PC-3 (cell line): ENCODE results near the gene WDR75. TPM values are rescaled to one million over a fixed set of nuclear protein-coding genes. Genes with fewer than 3 reads are reported as not detected.
A peak's percentile ranks its signal among the peaks of the same experiment; 100 is the strongest.

Source experiments
- ATAC-seq: fragments of 200-7000 bp; cut with Tn5 transposase; 2 replicates; pipeline ENCODE4 v1.9.1; 2020; ENCODE audit warnings: mild to moderate bottlenecking, moderate library complexity
- BruUV-seq: library from RNA; stranded (reverse); fragments of 400-500 nt; replicated peaks from 2 replicates; lab custom pipeline; 2021; lab: Mats Ljungman, UMichigan
- CTCF ChIA-PET: fragments of 300-600 bp; sonication (Branson Sonifier 250); formaldehyde crosslinking; loops from one replicate; lab custom pipeline; 2022; ENCODE audit warnings: antibody characterized with exemption; lab: Charles Lee
- POLR2A ChIA-PET: fragments of 300-600 bp; sonication (Branson Sonifier 250); formaldehyde crosslinking; loops from one replicate; lab custom pipeline; 2022; ENCODE audit warnings: antibody characterized with exemption; ENCODE audit not compliant: unreplicated experiment; lab: Charles Lee
- DNase-seq: peaks from one replicate; pipeline ENCODE4 v3.0.0-alpha.2; 2015
- H2AFZ ChIP-seq: fragments of 300-600 bp; sonication (generic); 2 replicates; pipeline ENCODE4 v1.6.0; 2016; ENCODE audit warnings: antibody characterized with exemption, low read length
- H3F3A ChIP-seq: fragments of 300-600 bp; sonication (generic); one replicate; pipeline ENCODE4 v1.6.0; 2017; ENCODE audit warnings: antibody characterized with exemption, low read length, control low read depth, mild to moderate bottlenecking; ENCODE audit not compliant: unreplicated experiment
- H3K27ac ChIP-seq: fragments of 300-600 bp; sonication (generic); 2 replicates; pipeline ENCODE4 v1.5.1; 2016; ENCODE audit warnings: mild to moderate bottlenecking, low read length
- H3K27me3 ChIP-seq: fragments of 300-600 bp; sonication (generic); 2 replicates; pipeline ENCODE4 v1.6.1; 2016; ENCODE audit warnings: low read length, mixed read lengths
- H3K36me3 ChIP-seq: fragments of 300-600 bp; sonication (generic); 2 replicates; pipeline ENCODE4 v1.6.1; 2016; ENCODE audit warnings: low read depth, mixed run types, low read length, mixed read lengths
- H3K4me1 ChIP-seq: fragments of 300-600 bp; sonication (generic); 2 replicates; pipeline ENCODE4 v1.5.1; 2016; ENCODE audit warnings: low read length; ENCODE audit not compliant: insufficient read depth
- H3K4me2 ChIP-seq: fragments of 300-600 bp; sonication (generic); 2 replicates; pipeline ENCODE4 v1.6.0; 2016; ENCODE audit warnings: low read length
- H3K4me3 ChIP-seq: fragments of 300-600 bp; sonication (generic); 2 replicates; pipeline ENCODE4 v1.5.1; 2016; ENCODE audit warnings: mild to moderate bottlenecking, low read length, mixed read lengths
- H3K79me2 ChIP-seq: fragments of 300-600 bp; sonication (generic); 2 replicates; pipeline ENCODE4 v1.6.1; 2017; ENCODE audit warnings: low read length, mixed read lengths
- H3K9ac ChIP-seq: fragments of 300-600 bp; sonication (generic); 2 replicates; pipeline ENCODE4 v1.6.0; 2016; ENCODE audit warnings: mild to moderate bottlenecking, low read length
- H3K9me2 ChIP-seq: fragments of 300-600 bp; sonication (generic); replicated peaks from 2 replicates; pipeline ENCODE4 v1.6.1; 2016; ENCODE audit warnings: mixed run types, low read length, mixed read lengths
- H3K9me3 ChIP-seq: fragments of 300-600 bp; sonication (generic); 2 replicates; pipeline ENCODE4 v1.6.1; 2016; ENCODE audit warnings: low read length, mixed read lengths
- H4K20me1 ChIP-seq: fragments of 300-600 bp; sonication (generic); 2 replicates; pipeline ENCODE4 v1.6.1; 2016; ENCODE audit warnings: low read length, mixed read lengths
- EZH2 ChIP-seq: fragments of 300-600 bp; sonication (generic); IDR thresholded peaks from one replicate; pipeline ENCODE4 v1.6.1; 2017; ENCODE audit warnings: antibody characterized with exemption, mild to moderate bottlenecking, low read length; ENCODE audit not compliant: unreplicated experiment
- EZH2phosphoT487 ChIP-seq: fragments of 300-600 bp; sonication (generic); IDR thresholded peaks from 2 replicates; pipeline ENCODE4 v1.6.1; 2018; ENCODE audit warnings: mild to moderate bottlenecking, antibody characterized with exemption, low read length, borderline replicate concordance
- intact Hi-C: fragments of 100-400 bp; cut with micrococcal nuclease; formaldehyde crosslinking; loops from 2 replicates; pipeline ENCODE4 v1.9.0; 2023
- total RNA-seq: library from RNA; depleted of rRNA; stranded (reverse); fragments of >200 nt; gene quantifications from 2 replicates; pipeline ENCODE4 v1.2.3, GENCODE V29; 2014
- TF ChIP-seq, protein P1 (sequence below): fragments of 300-600 bp; sonication (generic); conservative IDR thresholded peaks from 2 replicates; pipeline ENCODE4 v1.5.1; 2017; ENCODE audit warnings: antibody characterized with exemption, low read depth, mild to moderate bottlenecking, low read length

The WDR75 gene
- total RNA-seq, 1 experiment from 2014 or later = 62.5 TPM

DNA sequence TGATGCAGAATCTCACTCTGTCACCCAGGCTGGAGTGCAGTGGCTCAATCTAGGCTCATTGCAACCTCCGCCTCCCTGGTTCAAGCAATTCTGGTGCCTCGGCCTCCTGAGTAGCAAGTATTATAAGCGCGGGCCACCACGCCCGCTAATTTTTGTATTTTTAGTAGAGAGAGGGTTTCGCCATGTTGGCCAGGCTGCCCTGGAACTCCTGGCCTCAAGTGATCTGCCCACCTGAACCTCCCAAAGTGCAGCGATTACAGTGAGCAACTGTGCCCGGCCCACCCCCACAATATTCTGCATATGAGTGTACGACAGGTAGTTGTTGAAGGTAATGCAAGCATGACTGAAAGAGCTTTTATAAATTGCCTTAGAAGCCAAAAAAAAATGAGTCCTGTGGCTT, 1.2 kb downstream of the WDR75 start:
- intact Hi-C loops = no loop called here
- CTCF ChIA-PET = no interaction called here
- no TSS peak for BruUV-seq
- Histone ChIP-seq H3K27ac (no peak overlapping the region), H2AFZ (no peak overlapping the region), H3K4me1 (peaks cover 24% of the 10 kb centered on the region), H4K20me1 (peaks cover 26% of the 10 kb centered on the region; the same call in 1 of the 2 replicates), H3K9me2 (no peaks in the 10 kb centered on the region), H3K79me2 (peaks cover 68% of the 10 kb centered on the region), H3K9ac (peak overlapping the region; percentile 94; the same call in 1 of the 2 replicates), H3F3A (no peaks in the 10 kb centered on the region), H3K4me3 (peak overlapping the region; percentile 86), H3K36me3 (peaks cover 20% of the 10 kb centered on the region), H3K9me3 (no peaks in the 10 kb centered on the region), H3K27me3 (no peaks in the 10 kb centered on the region), H3K4me2 (peak overlapping the region; percentile 96)
- TF ChIP-seq, protein P1, sequence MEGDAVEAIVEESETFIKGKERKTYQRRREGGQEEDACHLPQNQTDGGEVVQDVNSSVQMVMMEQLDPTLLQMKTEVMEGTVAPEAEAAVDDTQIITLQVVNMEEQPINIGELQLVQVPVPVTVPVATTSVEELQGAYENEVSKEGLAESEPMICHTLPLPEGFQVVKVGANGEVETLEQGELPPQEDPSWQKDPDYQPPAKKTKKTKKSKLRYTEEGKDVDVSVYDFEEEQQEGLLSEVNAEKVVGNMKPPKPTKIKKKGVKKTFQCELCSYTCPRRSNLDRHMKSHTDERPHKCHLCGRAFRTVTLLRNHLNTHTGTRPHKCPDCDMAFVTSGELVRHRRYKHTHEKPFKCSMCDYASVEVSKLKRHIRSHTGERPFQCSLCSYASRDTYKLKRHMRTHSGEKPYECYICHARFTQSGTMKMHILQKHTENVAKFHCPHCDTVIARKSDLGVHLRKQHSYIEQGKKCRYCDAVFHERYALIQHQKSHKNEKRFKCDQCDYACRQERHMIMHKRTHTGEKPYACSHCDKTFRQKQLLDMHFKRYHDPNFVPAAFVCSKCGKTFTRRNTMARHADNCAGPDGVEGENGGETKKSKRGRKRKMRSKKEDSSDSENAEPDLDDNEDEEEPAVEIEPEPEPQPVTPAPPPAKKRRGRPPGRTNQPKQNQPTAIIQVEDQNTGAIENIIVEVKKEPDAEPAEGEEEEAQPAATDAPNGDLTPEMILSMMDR = no peak
- TF ChIP-seq EZH2 (no peak), EZH2phosphoT487 (no peak)
- POLR2A ChIA-PET = no interaction called here
- DNase-seq (no peak), ATAC-seq (no peak)

DNA sequence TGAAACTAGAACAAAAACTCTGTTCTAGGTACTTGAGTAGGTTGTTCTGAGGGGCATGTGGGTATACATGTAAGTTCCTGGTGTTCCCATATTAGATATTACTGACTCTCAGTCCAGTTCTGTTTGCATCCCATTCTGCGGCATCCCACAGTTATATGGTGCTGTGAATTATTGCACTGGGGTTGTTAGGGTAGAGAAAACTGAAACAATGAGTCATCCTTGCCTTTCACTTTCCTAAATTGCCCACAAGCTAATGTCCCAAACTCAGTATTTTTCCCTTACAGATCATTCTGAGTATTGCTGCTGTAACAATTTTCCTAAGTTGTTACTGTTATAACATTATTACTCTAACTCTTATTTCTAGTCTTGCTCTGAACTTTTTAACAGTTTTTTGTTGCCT, 3.0 kb downstream of the WDR75 start:
- no peak overlapping the region for H3K9ac ChIP-seq
- H3K9me3 ChIP-seq = no peaks in the 10 kb centered on the region
- peaks cover 24% of the 10 kb centered on the region for H3K4me1 ChIP-seq
- POLR2A ChIA-PET = interaction anchor here (0.8 kb wide), 1 partner anchor 137 kb away, joined by 7 read pairs; no protein-coding TSS in a partner anchor
- H3K27ac ChIP-seq = no peak overlapping the region
- H3K4me2 ChIP-seq = 0 out of 2 replicates have a peak overlapping the region, but pooled peaks have one; percentile 96
- no peak overlapping the region for H3K4me3 ChIP-seq
- H3K79me2 ChIP-seq = peaks cover 81% of the 10 kb centered on the region
- CTCF ChIA-PET = no interaction called here
- no peak overlapping the region for H2AFZ ChIP-seq
- peaks cover 26% of the 10 kb centered on the region; the same call in 1 of the 2 replicates for H4K20me1 ChIP-seq
- H3K27me3 ChIP-seq = no peaks in the 10 kb centered on the region
- no peak for ATAC-seq
- DNase-seq = no peak
- intact Hi-C loops = no loop called here
- no TSS peak for BruUV-seq
- no peaks in the 10 kb centered on the region for H3F3A ChIP-seq
- H3K9me2 ChIP-seq = no peaks in the 10 kb centered on the region
- TF ChIP-seq EZH2phosphoT487 = no peak
- TF ChIP-seq, protein P1 = no peak
- TF ChIP-seq EZH2 = no peak
- H3K36me3 ChIP-seq = peaks cover 32% of the 10 kb centered on the region

DNA sequence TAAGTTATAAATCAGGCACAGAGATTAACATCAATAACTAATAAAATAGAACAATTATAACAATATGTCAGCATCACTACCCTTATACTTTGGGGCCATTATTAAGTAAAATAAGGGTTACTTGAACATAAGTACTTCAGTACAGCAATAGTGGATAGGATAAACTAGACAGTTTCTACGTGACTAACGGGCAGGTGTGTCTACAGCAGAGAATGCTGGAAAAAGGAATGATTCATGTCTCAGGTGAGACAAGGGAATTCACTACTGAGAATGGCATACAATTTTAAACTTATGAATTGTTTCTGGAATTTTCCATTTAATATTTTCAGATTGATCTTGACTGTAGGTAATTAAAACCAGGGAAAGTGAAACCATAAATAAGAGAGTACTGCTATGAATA, 5.5 kb downstream of the WDR75 start:
- intact Hi-C loops = no loop called here
- no TSS peak for BruUV-seq
- Histone ChIP-seq H3K9me3 (no peaks in the 10 kb centered on the region), H3K27ac (no peak overlapping the region), H3K9me2 (no peaks in the 10 kb centered on the region), H3K4me3 (no peak overlapping the region), H4K20me1 (peaks cover 26% of the 10 kb centered on the region; the same call in 1 of the 2 replicates), H3K79me2 (peaks cover 70% of the 10 kb centered on the region), H3K4me1 (peaks cover 14% of the 10 kb centered on the region), H3K4me2 (no peak overlapping the region), H2AFZ (no peak overlapping the region), H3K9ac (no peak overlapping the region), H3K36me3 (peaks cover 56% of the 10 kb centered on the region), H3K27me3 (no peaks in the 10 kb centered on the region), H3F3A (no peaks in the 10 kb centered on the region)
- ChIA-PET CTCF (no interaction called here), POLR2A (no interaction called here)
- TF ChIP-seq EZH2 (no peak), EZH2phosphoT487 (no peak)
- TF ChIP-seq, protein P1 = no peak
- DNase-seq (no peak), ATAC-seq (no peak)
